Measurements from ENCODE around the gene OR7C2.

- TF ChIP-seq CTCF (conservative IDR thresholded peaks at IDR 0.05; ENCODE audit: low read depth, low read length) (no peak), EZH2 (IDR thresholded peaks at IDR 0.05; ENCODE audit: borderline replicate concordance, low read depth, low read length, poor library complexity, severe bottlenecking) (peak; percentile 79)
Measured at GRCh38 chr19:14979476-14980255, 38.4 kb downstream of the OR7C2 start, which contains the start of gene SLC1A6.
